ENCODE data around the gene PPID.

DNA sequence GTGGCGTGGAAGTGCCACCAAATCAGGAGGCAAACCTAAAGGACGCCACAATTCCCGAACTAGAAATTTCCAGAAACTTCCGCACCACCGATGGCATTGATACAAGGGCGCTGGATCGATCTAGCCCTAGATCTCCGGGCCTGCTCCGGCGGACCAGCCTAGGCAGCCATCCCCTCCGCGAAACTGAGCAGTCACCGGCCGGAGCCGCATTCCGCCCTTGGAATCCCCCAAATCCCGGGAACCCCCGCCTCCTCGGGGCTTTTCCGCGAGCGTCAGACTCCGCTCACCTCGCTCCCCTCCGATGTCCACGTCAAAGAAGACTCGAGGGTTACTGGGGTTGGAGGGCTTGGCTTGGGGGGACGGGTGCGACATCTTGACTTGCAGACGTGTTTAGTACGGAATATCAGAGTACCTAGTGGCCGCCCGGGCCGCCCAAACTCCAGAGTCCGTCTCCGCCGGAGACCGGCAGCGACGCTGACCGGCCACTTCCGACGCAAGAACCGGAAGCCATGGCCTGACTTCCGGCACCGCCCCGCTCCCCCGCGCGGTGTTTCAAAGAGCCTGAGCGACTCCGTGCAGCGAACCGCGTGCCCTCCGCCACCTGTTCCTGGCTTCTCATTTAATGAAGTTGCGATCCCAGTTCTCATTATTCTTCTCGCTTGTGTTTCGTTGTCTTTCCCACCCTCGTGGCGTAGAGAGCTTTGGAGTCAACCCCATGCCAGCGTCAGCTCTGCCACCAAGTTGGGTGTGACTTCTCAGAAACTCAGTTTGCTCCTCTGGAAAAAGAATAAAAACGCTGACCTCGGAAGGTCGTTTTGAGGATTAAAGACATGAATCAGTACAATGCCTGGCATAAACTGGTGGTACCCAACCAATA lies at the start of gene PPID:
- no peak for TF ChIP-seq EZH2 (IDR thresholded peaks at IDR 0.05; ENCODE audit: insufficient read depth, low read length)
- TF ChIP-seq, protein P1, sequence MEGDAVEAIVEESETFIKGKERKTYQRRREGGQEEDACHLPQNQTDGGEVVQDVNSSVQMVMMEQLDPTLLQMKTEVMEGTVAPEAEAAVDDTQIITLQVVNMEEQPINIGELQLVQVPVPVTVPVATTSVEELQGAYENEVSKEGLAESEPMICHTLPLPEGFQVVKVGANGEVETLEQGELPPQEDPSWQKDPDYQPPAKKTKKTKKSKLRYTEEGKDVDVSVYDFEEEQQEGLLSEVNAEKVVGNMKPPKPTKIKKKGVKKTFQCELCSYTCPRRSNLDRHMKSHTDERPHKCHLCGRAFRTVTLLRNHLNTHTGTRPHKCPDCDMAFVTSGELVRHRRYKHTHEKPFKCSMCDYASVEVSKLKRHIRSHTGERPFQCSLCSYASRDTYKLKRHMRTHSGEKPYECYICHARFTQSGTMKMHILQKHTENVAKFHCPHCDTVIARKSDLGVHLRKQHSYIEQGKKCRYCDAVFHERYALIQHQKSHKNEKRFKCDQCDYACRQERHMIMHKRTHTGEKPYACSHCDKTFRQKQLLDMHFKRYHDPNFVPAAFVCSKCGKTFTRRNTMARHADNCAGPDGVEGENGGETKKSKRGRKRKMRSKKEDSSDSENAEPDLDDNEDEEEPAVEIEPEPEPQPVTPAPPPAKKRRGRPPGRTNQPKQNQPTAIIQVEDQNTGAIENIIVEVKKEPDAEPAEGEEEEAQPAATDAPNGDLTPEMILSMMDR (IDR thresholded peaks at IDR 0.05; ENCODE audit: insufficient read depth, low read depth, low read length), result no peak

All from astrocyte (in vitro differentiated cells and primary cell).